NCI-H187 treated with DMSO at 0.1 percent for 48 hours (cell line): Measurements from ENCODE around the gene MPC1.

Experiments
- DNase-seq: peaks from one replicate; lab custom pipeline; 2025; lab: John Stamatoyannopoulos, UW

Gene MPC1

GRCh38 chr6:166317261-166318212 is 65.2 kb downstream of the MPC1 start:
- DNase-seq = no peak

GRCh38 chr6:166315436-166315835 is 67.3 kb downstream of the MPC1 start:
- no peak for DNase-seq
